ENCODE measurements around the gene PPM1F.
"Not testable (repeated sequence)": the region's sequence is repeated elsewhere in the genome, so short reads cannot be mapped to it uniquely, and the experiment has no call there.

The PPM1F gene

GRCh38 chr22:21921729-21922128 is 30.9 kb downstream of the PPM1F start:
- no peak for DNase-seq (ENCODE audit: low read depth in 1 of 2, low spot score in 1 of 2)

DNA sequence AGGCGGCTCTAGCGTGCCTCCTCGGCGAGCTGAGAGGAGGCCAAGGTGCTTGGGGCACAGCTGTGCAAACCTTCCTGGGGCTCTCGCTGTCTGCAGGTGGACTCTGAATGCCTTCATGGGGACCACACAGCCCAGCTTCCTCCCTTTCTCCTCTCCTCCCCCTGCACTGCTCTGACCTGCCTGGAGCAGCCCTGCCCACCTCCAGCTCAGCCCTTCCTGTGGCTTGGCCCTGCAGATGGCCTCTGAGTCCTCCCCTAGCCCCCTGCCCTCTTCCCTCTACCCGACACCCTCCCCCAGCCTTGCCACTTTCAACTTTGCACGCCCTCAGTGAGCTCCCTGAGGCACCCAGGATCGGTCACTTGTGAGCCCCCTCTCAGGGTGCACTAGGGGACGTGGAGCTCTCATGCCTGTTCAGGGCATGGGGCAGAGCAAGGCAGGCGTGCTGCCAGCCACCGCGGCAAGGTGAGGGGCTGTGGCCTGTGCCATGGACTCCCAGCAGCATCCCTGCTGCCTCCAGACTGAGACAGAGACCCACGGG is 31.4 kb downstream of the PPM1F start:
- DNase-seq (ENCODE audit: low read depth in 1 of 2, low spot score in 1 of 2) = no peak

DNA sequence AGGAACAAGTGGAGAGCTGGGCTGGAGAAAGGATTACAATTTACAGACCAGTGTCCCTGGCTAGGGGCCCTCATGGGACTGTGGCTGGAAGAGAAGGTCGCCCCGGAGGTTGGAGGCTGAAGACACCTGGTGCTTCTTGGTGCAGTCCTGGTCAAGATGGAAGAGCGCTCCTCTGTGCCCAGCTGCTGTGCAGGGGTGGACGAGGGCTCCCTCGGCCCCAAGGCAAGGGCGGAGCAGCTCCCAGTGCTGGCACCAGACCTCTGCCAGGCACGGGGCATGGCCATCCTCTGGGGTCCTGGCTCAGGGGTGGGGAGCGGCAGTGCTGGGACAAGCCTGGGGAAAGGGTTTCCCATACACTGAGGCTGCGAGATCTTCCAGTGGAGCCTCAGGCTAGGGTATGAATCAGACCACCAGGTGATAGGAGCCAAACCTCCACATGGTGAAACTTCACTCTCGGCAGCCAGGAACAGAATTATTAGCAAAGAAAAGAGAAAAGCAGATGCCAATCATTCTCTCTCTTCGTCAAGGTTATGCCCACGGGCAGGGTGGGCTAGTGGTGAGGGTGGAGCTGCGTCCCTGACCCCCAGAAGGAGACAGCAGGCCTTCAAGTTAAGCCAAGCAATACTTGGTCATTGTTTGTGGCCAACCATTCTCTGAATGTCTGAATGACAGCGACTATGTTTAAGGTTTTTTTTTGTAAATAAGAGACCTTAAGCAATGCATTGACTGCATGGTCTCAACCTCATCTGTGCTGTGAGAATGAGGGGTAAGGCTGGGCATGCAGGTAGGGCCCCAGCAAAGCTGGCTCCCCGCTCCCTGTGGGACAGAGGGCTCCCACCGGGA is 32.1 kb downstream of the PPM1F start:
- DNase-seq (ENCODE audit: low read depth in 1 of 2, low spot score in 1 of 2) = no peak

DNA sequence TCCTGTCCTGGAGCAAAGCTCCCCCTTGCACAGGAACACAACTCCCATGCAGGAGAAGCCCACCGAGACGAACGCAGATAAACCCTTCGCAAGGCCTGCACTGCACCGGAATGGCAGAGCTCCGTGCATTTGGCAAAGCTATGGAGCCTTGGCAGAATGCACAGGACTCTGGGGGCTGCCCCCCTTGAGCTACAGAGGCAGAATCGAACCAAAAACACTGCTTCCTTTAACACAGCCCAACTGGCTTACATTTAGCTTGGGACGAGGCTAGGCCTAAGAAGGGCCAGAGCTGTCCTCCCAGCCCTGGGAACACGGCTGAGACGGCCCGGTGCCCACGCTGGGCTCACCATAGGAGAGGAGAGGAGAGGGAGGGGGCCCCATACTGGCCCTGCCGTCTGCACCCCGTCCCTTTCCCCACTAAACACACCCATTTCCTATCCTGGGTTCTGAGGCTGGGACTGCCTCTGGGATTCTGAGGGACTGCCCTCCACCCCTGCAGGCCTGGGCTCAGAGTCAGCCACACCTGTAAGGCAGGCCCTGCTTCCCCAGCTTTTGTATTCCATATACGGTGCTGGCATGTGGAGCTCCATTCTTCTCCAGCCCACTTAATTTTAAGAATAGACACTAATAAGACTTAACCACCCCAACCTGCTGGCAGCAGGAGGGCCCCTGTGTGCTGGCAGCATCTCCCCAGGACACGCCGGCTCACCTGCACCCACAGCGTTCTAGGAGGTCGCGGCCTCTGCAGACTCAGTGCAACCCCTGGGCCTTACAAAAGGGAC is 32.9 kb downstream of the PPM1F start:
- DNase-seq (ENCODE audit: low read depth in 1 of 2, low spot score in 1 of 2) = no peak

DNA sequence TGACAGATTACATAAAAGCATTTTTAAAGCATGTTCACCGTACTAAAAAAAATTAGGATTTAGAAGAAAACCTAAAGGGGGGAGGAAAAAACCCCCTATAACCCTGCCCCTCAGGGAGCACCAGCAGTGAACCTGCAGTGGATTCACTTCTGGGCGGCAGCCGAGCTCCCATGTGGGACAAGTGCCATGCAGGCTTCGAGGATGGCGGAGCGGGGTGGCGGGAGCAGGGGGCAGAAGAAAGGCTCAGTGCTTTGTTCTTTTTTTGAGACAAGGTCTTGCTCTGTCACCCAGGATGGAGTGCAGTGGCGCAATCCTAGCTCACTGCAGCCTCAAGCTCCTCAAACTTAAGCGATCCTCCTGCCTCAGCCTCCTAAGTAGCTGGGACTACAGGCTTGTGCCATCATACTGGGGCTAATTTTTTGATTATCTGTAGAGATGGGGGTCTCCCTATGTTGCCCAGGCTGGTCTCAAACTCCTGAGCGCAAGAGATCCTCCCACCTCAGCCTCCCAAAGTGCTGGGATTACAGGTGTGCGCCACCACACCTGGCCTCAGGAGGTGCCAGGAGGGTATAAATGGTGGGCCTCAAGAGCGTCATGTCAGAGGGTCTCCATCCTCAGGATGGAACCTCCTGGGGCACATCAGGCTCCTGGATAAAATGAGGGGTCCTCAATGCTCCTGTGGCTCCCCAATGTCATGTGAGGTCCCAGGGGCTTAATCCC is 34.0 kb downstream of the PPM1F start:
- no peak for DNase-seq (ENCODE audit: low read depth in 1 of 2, low spot score in 1 of 2)

DNA sequence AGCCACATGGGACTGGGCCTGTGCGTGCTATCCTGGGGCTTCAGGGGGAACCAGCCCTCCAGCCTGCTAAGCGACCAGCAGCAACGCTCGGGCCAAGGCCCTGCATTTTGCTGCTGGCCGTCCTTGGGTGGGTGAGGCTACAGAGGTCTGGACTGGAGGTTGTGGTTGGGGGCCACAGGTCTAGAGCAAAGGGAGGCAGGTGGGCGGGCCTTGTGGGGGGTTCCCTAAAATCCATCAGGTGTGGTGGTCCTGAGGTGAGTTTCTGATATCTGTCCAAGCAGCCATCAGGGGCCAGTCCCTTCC is 34.7 kb downstream of the PPM1F start:
- no peak for DNase-seq (ENCODE audit: low read depth in 1 of 2, low spot score in 1 of 2)

GRCh38 chr22:21917181-21917958 is 35.3 kb downstream of the PPM1F start:
- DNase-seq (ENCODE audit: low read depth in 1 of 2, low spot score in 1 of 2) = no peak

DNA sequence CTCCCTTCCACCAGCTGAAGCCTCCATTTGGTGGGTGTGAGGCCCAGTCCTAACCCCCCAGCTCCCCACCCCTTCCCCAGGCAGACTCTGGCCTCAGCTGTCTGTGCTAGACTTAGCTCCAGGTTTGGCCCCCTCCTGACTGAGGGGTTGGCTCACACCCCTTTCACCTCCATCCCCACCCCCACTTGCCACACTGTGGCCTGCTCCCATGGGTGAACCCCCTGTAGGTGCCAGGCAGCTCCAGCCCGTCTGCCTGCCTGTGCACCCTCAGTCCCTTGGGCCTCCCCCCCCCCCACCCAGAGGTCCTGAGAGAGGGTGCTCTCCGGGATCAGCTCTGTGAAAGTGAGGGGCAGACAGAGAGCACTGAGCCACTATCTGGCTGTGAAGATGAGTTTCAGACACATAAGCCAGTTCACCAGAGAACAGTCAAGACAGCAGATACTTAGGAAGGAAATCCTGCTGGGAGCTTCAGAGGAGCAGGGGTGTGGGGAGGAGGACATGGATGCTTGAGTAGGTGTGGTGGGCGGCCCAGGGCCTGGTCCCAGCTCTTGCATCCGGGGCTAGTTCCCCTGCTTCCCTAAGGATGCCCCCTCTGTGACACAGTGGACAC is 36.2 kb downstream of the PPM1F start:
- no peak for DNase-seq (ENCODE audit: low read depth in 1 of 2, low spot score in 1 of 2)

DNA sequence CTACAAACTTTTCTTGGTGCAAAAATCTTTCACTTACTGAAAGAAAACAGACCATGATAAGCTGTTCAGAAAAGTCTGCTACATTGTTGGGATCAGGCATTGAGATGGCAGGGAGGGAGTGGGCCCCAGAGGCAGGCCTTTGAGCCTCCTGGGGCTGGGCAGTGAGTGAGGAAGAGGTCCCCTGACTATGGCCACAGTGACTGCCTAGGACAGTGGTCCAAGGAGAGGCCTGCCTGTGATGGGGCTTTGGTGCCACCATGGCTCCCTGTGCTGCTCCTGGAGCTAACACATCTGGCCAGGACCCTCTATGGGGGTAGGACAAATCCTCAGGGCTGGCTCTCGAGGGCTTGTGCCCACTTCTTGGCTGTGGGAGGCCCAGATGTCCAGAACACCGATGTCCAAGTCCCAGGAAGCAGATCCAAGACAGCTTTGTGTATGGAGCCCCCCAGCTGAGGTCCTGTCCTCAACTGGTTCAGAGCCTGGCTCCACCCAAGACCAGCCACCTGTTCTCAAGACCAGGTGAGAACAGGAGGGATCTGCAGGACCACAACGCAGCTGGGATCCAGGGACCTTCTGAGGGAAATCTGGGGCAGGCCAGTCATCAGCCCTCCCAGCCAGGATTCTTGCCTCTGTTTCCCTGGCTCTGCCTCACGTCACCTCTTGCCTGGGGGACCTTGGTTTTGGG is 36.9 kb downstream of the PPM1F start:
- DNase-seq (ENCODE audit: low read depth in 1 of 2, low spot score in 1 of 2) = no peak

GRCh38 chr22:21914033-21914642 is 38.5 kb downstream of the PPM1F start:
- not testable (repeated sequence) for DNase-seq (ENCODE audit: low read depth in 1 of 2, low spot score in 1 of 2)

- DNase-seq (ENCODE audit: low read depth in 1 of 2, low spot score in 1 of 2) = not testable (repeated sequence)
Observed at GRCh38 chr22:21910367-21910766, 42.3 kb downstream of the PPM1F start.

DNA sequence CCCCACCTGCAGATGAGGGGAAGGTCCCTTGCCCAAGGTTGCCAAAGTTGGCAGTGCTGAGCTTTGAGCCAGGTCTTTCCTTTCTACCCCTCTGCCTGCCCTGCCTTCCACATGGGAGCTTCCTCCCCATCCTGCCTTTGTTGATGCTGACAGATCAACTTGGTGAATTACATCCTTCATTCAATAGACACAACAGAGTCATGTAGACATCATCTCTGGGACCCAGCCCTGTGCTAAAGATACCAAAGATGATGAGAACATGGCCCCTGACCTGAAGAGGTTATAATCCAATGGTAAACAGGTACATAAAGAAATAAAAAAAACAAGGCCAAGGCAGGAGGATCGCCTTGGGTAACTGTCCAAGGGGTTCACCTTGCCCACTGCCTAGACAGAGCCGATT is 42.8 kb downstream of the PPM1F start:
- DNase-seq (ENCODE audit: low read depth in 1 of 2, low spot score in 1 of 2) = no peak

DNA sequence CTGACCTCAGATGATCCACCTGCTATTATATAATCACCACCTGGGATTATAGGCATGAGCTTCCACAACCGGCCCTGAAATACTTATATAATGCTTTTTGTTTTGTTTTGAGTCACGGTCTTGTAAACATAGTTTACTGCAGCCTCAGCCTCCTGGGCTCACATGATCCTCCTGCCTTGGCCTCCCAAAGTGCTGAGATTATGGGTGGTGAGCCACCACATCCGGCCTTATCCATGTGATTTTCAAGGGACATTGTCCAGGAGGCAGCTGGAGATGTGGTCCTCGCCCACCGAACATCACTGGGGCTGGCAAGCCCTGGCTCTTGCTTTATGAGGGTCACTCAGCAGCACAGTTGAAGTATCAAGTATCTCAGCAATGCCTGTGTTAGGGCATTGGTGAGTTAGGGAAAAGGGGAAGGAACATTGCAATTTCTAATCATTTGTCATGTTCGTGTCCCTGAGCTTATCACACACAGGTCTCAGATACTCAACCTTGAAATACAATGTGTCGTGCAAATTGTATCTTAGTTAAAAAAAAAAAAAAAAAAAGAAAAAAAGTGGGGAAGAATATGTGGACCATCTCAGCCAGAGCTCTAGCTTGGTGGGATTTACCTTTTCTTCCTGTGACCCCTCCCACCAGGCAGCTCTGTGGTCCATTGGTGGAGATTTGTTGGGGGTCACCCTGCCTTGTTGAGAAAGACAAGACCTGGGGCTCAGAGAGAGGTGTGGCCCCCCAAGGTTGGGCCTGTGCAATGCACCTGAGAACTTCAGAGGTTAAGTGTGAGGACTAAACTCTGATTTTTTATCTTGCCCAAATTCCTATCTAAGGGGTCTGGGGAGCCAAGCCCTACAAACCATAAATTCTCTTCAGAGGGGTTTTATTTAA is 44.8 kb downstream of the PPM1F start:
- DNase-seq (ENCODE audit: low read depth in 1 of 2, low spot score in 1 of 2) = no peak

- DNase-seq (ENCODE audit: low read depth in 1 of 2, low spot score in 1 of 2) = not testable (repeated sequence)
Observed at GRCh38 chr22:21905234-21905633, 47.4 kb downstream of the PPM1F start.

DNA sequence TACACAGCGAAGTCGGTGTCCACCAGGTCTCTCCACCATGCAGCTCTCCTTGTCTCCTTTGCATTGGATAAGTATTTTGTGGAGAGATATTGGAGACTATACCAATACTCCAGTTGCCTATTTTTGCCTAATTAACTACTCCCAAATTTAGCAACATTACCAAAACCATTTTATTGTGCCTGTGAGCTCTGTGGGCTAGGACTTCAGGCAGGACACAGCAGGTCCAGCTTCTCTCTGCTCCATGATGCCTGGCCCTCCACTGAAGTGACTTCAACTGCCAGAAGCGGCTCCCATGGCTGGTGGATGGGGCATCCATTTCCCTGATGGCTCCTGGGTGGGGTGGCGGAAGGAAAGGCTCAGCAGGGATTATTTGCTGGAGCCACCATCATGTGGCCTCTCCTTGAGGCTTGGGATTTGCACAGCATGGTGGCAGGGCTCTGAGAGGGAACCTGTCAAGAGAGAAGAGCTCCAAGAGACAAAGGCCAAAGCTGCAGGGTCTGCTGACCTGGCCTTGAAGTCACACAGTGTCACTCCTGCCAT is 48.3 kb downstream of the PPM1F start:
- DNase-seq (ENCODE audit: low read depth in 1 of 2, low spot score in 1 of 2) = no peak

DNA sequence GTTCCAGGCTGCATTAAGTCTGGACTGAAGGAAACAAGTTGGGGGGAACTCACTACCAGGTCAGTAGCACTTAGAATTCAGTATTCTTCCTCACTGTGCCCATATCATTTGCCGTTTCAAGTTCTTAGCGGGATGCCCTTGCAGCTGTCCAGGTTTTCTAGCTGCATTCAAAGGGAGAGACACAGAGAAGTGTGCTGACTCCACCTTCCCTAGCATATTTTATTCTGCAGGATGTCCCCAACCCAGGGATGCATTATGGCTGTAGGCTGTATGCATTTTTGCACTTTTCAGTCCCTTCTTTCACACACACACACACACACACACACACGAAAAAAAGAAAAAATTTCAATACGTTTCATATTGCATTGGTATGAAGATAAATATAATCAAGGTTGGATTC is 49.4 kb downstream of the PPM1F start:
- no peak for DNase-seq (ENCODE audit: low read depth in 1 of 2, low spot score in 1 of 2)

- no peak for DNase-seq (ENCODE audit: low read depth in 1 of 2, low spot score in 1 of 2)
Observed at GRCh38 chr22:21902296-21903087, 50.2 kb downstream of the PPM1F start.

Data from stimulated activated CD4-positive, alpha-beta T cell treated with anti-CD3 and anti-CD28 coated beads, Interleukin-15, amount 100 ng/mL, for 1 hour (primary cell).